H1 (cell line): ENCODE measurements around the gene P4HA1. TPM values are rescaled to one million over a fixed set of nuclear protein-coding genes. Genes with fewer than 3 reads are reported as not detected.

Source experiments
- CTCF ChIA-PET: fragments of 300-600 bp; sonication (Branson Sonifier 250); formaldehyde crosslinking; loops from one replicate; lab custom pipeline; 2021; ENCODE audit not compliant: partially characterized antibody; lab: Charles Lee
- POLR2A ChIA-PET: fragments of 300-600 bp; sonication (Branson Sonifier 250); formaldehyde crosslinking; loops from one replicate; lab custom pipeline; 2021; ENCODE audit warnings: inconsistent platforms; ENCODE audit not compliant: partially characterized antibody; lab: Charles Lee
- DNase-seq, 2 experiments: peaks; one replicate each; pipeline versions ENCODE4 v3.0.0 to v3.0.0-alpha.2; 2010 to 2022; ENCODE audit warnings: low spot score in 2 of 2, low read depth in 1 of 2, mixed read lengths in 1 of 2
- FAIRE-seq: peaks from 2 replicates; lab custom pipeline; 2011; peaks lifted over from hg19 to GRCh38; lab: Jason Lieb, UNC
- H2AFZ ChIP-seq: 2 replicates; pipeline ENCODE4 v1.8.1; 2012; ENCODE audit warnings: low read length, inconsistent platforms
- H2AK5ac ChIP-seq: 2 replicates; pipeline ENCODE4 v1.6.1; 2013; ENCODE audit warnings: low read depth, low read length
- H2BK120ac ChIP-seq: replicated peaks from 2 replicates; pipeline ENCODE3; 2013; ENCODE audit warnings: low read depth, low read length, inconsistent platforms
- H2BK12ac ChIP-seq: 2 replicates; pipeline ENCODE4 v1.6.1; 2013; ENCODE audit warnings: low read depth, low read length
- H2BK15ac ChIP-seq: 2 replicates; pipeline ENCODE4 v1.6.1; 2013; ENCODE audit warnings: low read length
- H2BK20ac ChIP-seq: 2 replicates; pipeline ENCODE4 v1.6.1; 2013; ENCODE audit warnings: low read length
- H2BK5ac ChIP-seq: 2 replicates; pipeline ENCODE4 v1.6.1; 2013; ENCODE audit warnings: low read depth, low read length
- H3K14ac ChIP-seq: 2 replicates; pipeline ENCODE4 v1.6.1; 2013; ENCODE audit warnings: inconsistent platforms; ENCODE audit not compliant: insufficient read length
- H3K18ac ChIP-seq: 2 replicates; pipeline ENCODE4 v1.6.1; 2013; ENCODE audit warnings: low read length; ENCODE audit errors: extremely low read depth
- H3K23ac ChIP-seq: 2 replicates; pipeline ENCODE4 v1.6.1; 2013; ENCODE audit warnings: inconsistent platforms; ENCODE audit not compliant: insufficient read length
- H3K23me2 ChIP-seq: 2 replicates; pipeline ENCODE4 v1.6.1; 2013; ENCODE audit warnings: low read depth, low read length
- H3K27ac ChIP-seq: 2 replicates; pipeline ENCODE4 v1.6.1; 2011; ENCODE audit warnings: low read depth, low read length, inconsistent platforms
- H3K27me3 ChIP-seq, 4 experiments: replicated peaks in 1 of 4; 1 replicate in 1 of 4; 2 replicates in 3 of 4; pipeline versions ENCODE4 v1.6.1 to v1.8.1; 2011 to 2013; ENCODE audit warnings: low read length in 3 of 4, mild to moderate bottlenecking in 3 of 4, inconsistent platforms in 2 of 4, mixed read lengths in 2 of 4, moderate library complexity in 1 of 4; ENCODE audit not compliant: control insufficient read depth in 3 of 4, insufficient read depth in 3 of 4; ENCODE audit errors: extremely low read depth in 1 of 4
- H3K36me3 ChIP-seq, 4 experiments: 2 replicates each; pipeline versions ENCODE4 v1.6.1 to v1.8.1; 2011 to 2013; ENCODE audit warnings: mild to moderate bottlenecking in 4 of 4, low read length in 3 of 4, moderate library complexity in 2 of 4, control low read depth in 1 of 4, inconsistent platforms in 1 of 4; ENCODE audit not compliant: insufficient read depth in 4 of 4, control insufficient read depth in 2 of 4
- H3K4ac ChIP-seq: replicated peaks from 2 replicates; pipeline ENCODE3; 2013; ENCODE audit warnings: low read length, low read depth, mixed read lengths, inconsistent platforms; ENCODE audit not compliant: insufficient read length
- H3K4me1 ChIP-seq, 4 experiments: replicated peaks in 1 of 4; 1 replicate in 1 of 4; 2 replicates in 3 of 4; pipeline versions ENCODE4 v1.6.1 to v1.8.1; 2011 to 2013; ENCODE audit warnings: low read length in 3 of 4, inconsistent platforms in 2 of 4, mixed read lengths in 1 of 4; ENCODE audit not compliant: insufficient read depth in 4 of 4, control insufficient read depth in 3 of 4
- H3K4me2 ChIP-seq, 2 experiments: 2 replicates each; pipeline versions ENCODE4 v1.6.1 to v1.8.1; 2011 to 2013; ENCODE audit warnings: low read depth in 2 of 2, low read length in 2 of 2, control low read depth in 1 of 2, inconsistent platforms in 1 of 2, mild to moderate bottlenecking in 1 of 2; ENCODE audit not compliant: insufficient read depth in 1 of 2
- H3K4me3 ChIP-seq, 4 experiments: fragments of 200-600, 300-600 bp in 1 of 4; sonication (generic), shearing (Covaris generic), sonication (Bioruptor Twin) in 1 of 4; 2 replicates each; pipeline versions ENCODE4 v1.5.1 to v1.8.1; 2011 to 2016; ENCODE audit warnings: low read length in 4 of 4, low read depth in 3 of 4, control low read depth in 2 of 4, inconsistent platforms in 2 of 4, mild to moderate bottlenecking in 2 of 4, mixed read lengths in 1 of 4, moderate library complexity in 1 of 4; ENCODE audit not compliant: insufficient read depth in 2 of 4; ENCODE audit errors: extremely low read depth in 1 of 4
- H3K56ac ChIP-seq: replicated peaks from 2 replicates; pipeline ENCODE3; 2013; ENCODE audit warnings: low read depth, mild to moderate bottlenecking, mixed read lengths, low read length, inconsistent platforms; ENCODE audit not compliant: insufficient read length
- H3K79me1 ChIP-seq: 2 replicates; pipeline ENCODE4 v1.6.1; 2013; ENCODE audit warnings: low read depth, low read length, control low read depth
- H3K79me2 ChIP-seq, 2 experiments: 2 replicates each; pipeline versions ENCODE4 v1.6.1 to v1.8.1; 2012 to 2013; ENCODE audit warnings: low read length in 2 of 2, mild to moderate bottlenecking in 2 of 2, inconsistent platforms in 1 of 2; ENCODE audit not compliant: insufficient read depth in 2 of 2, control insufficient read depth in 1 of 2
- H3K9ac ChIP-seq, 4 experiments: replicated peaks in 1 of 4; 1 replicate in 1 of 4; 2 replicates in 3 of 4; pipeline versions ENCODE4 v1.6.1 to v1.8.1; 2011 to 2013; ENCODE audit warnings: low read depth in 3 of 4, low read length in 3 of 4, control low read depth in 2 of 4, mild to moderate bottlenecking in 2 of 4, moderate library complexity in 2 of 4, inconsistent platforms in 1 of 4; ENCODE audit errors: extremely low read depth in 1 of 4
- H3K9me3 ChIP-seq, 2 experiments: 2 replicates each; pipeline versions ENCODE4 v1.6.1 to v1.8.1; 2012 to 2013; ENCODE audit warnings: mild to moderate bottlenecking in 2 of 2, moderate library complexity in 2 of 2, control low read depth in 1 of 2, inconsistent platforms in 1 of 2, low read depth in 1 of 2, low read length in 1 of 2, mixed read lengths in 1 of 2; ENCODE audit not compliant: insufficient read depth in 2 of 2
- H4K20me1 ChIP-seq, 2 experiments: replicated peaks in 1 of 2; 2 replicates each; pipeline versions ENCODE3 to v1.8.1; 2011 to 2013; ENCODE audit warnings: inconsistent platforms in 2 of 2, low read length in 2 of 2, mild to moderate bottlenecking in 1 of 2; ENCODE audit not compliant: insufficient read depth in 2 of 2, control insufficient read depth in 1 of 2
- H4K5ac ChIP-seq: 2 replicates; pipeline ENCODE4 v1.6.1; 2013; ENCODE audit warnings: low read length, low read depth, mixed read lengths, inconsistent platforms; ENCODE audit not compliant: insufficient read length
- H4K8ac ChIP-seq: 2 replicates; pipeline ENCODE4 v1.8.0; 2013; ENCODE audit warnings: mild to moderate bottlenecking, moderate library complexity, low read length, inconsistent platforms; ENCODE audit not compliant: insufficient read depth; ENCODE audit errors: extremely low read depth
- H4K91ac ChIP-seq: replicated peaks from 2 replicates; pipeline ENCODE3; 2013; ENCODE audit warnings: low read length, mixed read lengths, inconsistent platforms; ENCODE audit not compliant: insufficient read length
- ASH2L ChIP-seq: fragments of 200-600, 300-600 bp; sonication (generic); IDR thresholded peaks from one replicate; pipeline ENCODE4 v1.7.1; 2017; ENCODE audit warnings: low read length
- HDAC2 ChIP-seq, 2 experiments: fragments of 300-600 bp in 1 of 2; sonication (generic) in 1 of 2; IDR thresholded peaks; 2 replicates each; pipeline ENCODE4 v1.6.1; 2011 to 2012; ENCODE audit warnings: low read depth in 2 of 2, low read length in 2 of 2, mild to moderate bottlenecking in 2 of 2, moderate library complexity in 2 of 2, borderline replicate concordance in 1 of 2, inconsistent platforms in 1 of 2
- RBBP5 ChIP-seq: IDR thresholded peaks from 2 replicates; pipeline ENCODE4 v1.7.1; 2012; ENCODE audit warnings: low read depth, mild to moderate bottlenecking, inconsistent platforms, low read length, moderate library complexity, borderline replicate concordance
- TEAD4 ChIP-seq: IDR thresholded peaks from 2 replicates; pipeline ENCODE4 v1.6.1; 2012; ENCODE audit warnings: low read depth, low read length, inconsistent platforms, mixed read lengths
- USF2 ChIP-seq: IDR thresholded peaks from 2 replicates; pipeline ENCODE4 v1.6.1; 2011; ENCODE audit warnings: low read length, improper control_type of control experiment
- WGBS, 2 experiments: shearing (Covaris generic) in 1 of 2; methylation state at CpG; one replicate each; pipeline versions ENCODE4 v1.1.6 to v1.1.7; 2013 to 2015; ENCODE audit warnings: low lambda C conversion rate in 2 of 2, mixed read lengths in 2 of 2, inconsistent platforms in 1 of 2, low coverage in 1 of 2, missing lambda C conversion rate in 1 of 2; ENCODE audit not compliant: insufficient replicate concordance in 2 of 2, insufficient coverage in 1 of 2, insufficient read length in 1 of 2; ENCODE audit errors: extremely low coverage in 1 of 2, missing lambda C conversion rate in 1 of 2; 5-methylcytosine and 5-hydroxymethylcytosine counted together
- polyA plus RNA-seq, 7 experiments: library from polyadenylated mRNA; depleted of rRNA in 3 of 7; stranded (reverse) in 5 of 7; unstranded in 2 of 7; fragments of >200 nt in 5 of 7; fragments of 200-250 nt in 2 of 7; gene quantifications; 1 replicate in 5 of 7; 2 replicates in 1 of 7; 4 replicates in 1 of 7; pipeline versions ENCODE4 v1.2.1 to v1.2.3, GENCODE V29; 2011 to 2013; ENCODE audit warnings: missing spikeins in 2 of 7, mixed read lengths in 2 of 7
- total RNA-seq: library from RNA; stranded (reverse); fragmentation: NEBNext Ultra II Directional; extraction: Animal tissue kit (Norgen Biotek cat#: 25700); gene quantifications from 2 replicates; pipeline ENCODE4 v1.2.1, GENCODE V29; 2021

The P4HA1 gene
- total and polyA plus RNA-seq, 2 of the 8 experiments (the other 6 are each of a cell fraction or from before 2014, with no cell fraction given): 12.0 to 25.7 TPM

- TF ChIP-seq RBBP5 (no peak), ASH2L (peak; percentile 40), TEAD4 (peak; percentile 83), USF2 (no peak), HDAC2 (IDR thresholded peaks at IDR 0.05; ENCODE audit: borderline replicate concordance in 1 of 2, low read depth in 2 of 2, low read length in 2 of 2) (0 out of 4 replicates have a peak, but pooled peaks of 1 of the 2 experiments have one; percentile 52)
- H2AK5ac ChIP-seq: no peak overlapping the region
- H3K9ac ChIP-seq: peak overlapping the region; percentile 44 to 79 (median 65); a peak in 6 of 7 replicates
- no peak overlapping the region for H3K4ac ChIP-seq
- no peak for FAIRE-seq
- H3K79me2 ChIP-seq: peaks cover 0 to 34% of the 10 kb centered on the region in 2 experiments; a peak in 3 of 4 replicates
- no peak overlapping the region for H4K91ac ChIP-seq
- CTCF ChIA-PET: interaction anchor here (0.6 to 6.9 kb wide), 10 partner anchors 14 to 822 kb away, joined by 3 to 41 read pairs (median 4); partner anchors contain the start of genes DDIT4 and NUDT13
- peak overlapping the region; percentile 50 to 89 (median 78) for H3K4me3 ChIP-seq
- no peak overlapping the region for H3K56ac ChIP-seq
- H3K4me1 ChIP-seq: peaks cover 0 to 2% (median 0%) of the 10 kb centered on the region in 4 experiments; a peak in 1 of 7 replicates
- H3K18ac ChIP-seq: no peak overlapping the region
- DNase-seq: no peak
- peaks cover 4% of the 10 kb centered on the region; the same call in 1 of the 2 replicates for H3K79me1 ChIP-seq
- no peaks in the 10 kb centered on the region for H4K20me1 ChIP-seq
- POLR2A ChIA-PET: interaction anchor here (0.6 to 8.0 kb wide), 18 partner anchors 8 to 742 kb away, joined by 3 to 82 read pairs (median 4); partner anchors contain the start of genes DNAJC9 and NUDT13
- no peak overlapping the region for H2BK12ac ChIP-seq
- no peak overlapping the region for H4K5ac ChIP-seq
- no peaks in the 10 kb centered on the region for H3K27me3 ChIP-seq
- no peak overlapping the region for H2BK5ac ChIP-seq
- peak overlapping the region; percentile 78 to 87 for H3K4me2 ChIP-seq
- no peak overlapping the region for H3K14ac ChIP-seq
- no peak overlapping the region for H2BK120ac ChIP-seq
- no peak overlapping the region for H2BK15ac ChIP-seq
- H3K23ac ChIP-seq: no peak overlapping the region
- H4K8ac ChIP-seq: no peak overlapping the region
- no peaks in the 10 kb centered on the region for H3K9me3 ChIP-seq
- H2AFZ ChIP-seq: 0 out of 2 replicates have a peak overlapping the region, but pooled peaks have one; percentile 65
- 2% methylated on average over 14 of the region's 14 CpGs; no CpG with 5 or more reads in 1 of the 2 experiments for WGBS, 2 experiments
- peak overlapping the region; percentile 78; the same call in 1 of the 2 replicates for H3K27ac ChIP-seq
- no peaks in the 10 kb centered on the region for H3K36me3 ChIP-seq
- no peak overlapping the region for H2BK20ac ChIP-seq
- H3K23me2 ChIP-seq: no peaks in the 10 kb centered on the region; the same call in 1 of the 2 replicates
Observed at GRCh38 chr10:73095481-73096021, 1.1 kb downstream of the P4HA1 start.
